IMR-90 (cell line): ENCODE results near the gene EED. TPM values are rescaled to one million over a fixed set of nuclear protein-coding genes. Genes with fewer than 3 reads are reported as not detected.

ENCODE experiments used
- ATAC-seq: fragments of 200-7000 bp; cut with Tn5 transposase; 2 replicates; pipeline ENCODE4 v1.9.1; 2020; ENCODE audit warnings: low read depth, mild to moderate bottlenecking, moderate library complexity
- BruUV-seq: library from RNA; stranded (reverse); fragments of 400-500 nt; replicated peaks from 2 replicates; lab custom pipeline; 2021; lab: Mats Ljungman, UMichigan
- CTCF ChIA-PET: fragments of 300-600 bp; formaldehyde crosslinking; extraction: SDS; loops from one replicate; lab custom pipeline; 2021; ENCODE audit warnings: antibody characterized with exemption; lab: Yijun Ruan, JAX
- POLR2A ChIA-PET: fragments of 300-600 bp; sonication (Branson Sonifier 250); formaldehyde crosslinking; loops from one replicate; lab custom pipeline; 2022; ENCODE audit warnings: antibody characterized with exemption; ENCODE audit not compliant: unreplicated experiment; lab: Charles Lee
- DNase-seq: peaks from one replicate; pipeline ENCODE4 v3.0.0; 2013
- H2AFZ ChIP-seq: replicated peaks from 2 replicates; pipeline ENCODE3; 2013; ENCODE audit warnings: low read length, mild to moderate bottlenecking; ENCODE audit not compliant: poor library complexity
- H2AK5ac ChIP-seq: 2 replicates; pipeline ENCODE4 v1.6.1; 2013; ENCODE audit warnings: low read depth, low read length, inconsistent platforms
- H2AK9ac ChIP-seq: replicated peaks from 2 replicates; pipeline ENCODE3; 2013; ENCODE audit warnings: mild to moderate bottlenecking, low read depth, low read length, moderate library complexity; ENCODE audit not compliant: poor library complexity
- H2BK120ac ChIP-seq: 2 replicates; pipeline ENCODE4 v1.6.1; 2013; ENCODE audit warnings: low read depth, low read length, inconsistent platforms
- H2BK15ac ChIP-seq: 3 replicates; pipeline ENCODE4 v1.6.1; 2013; ENCODE audit warnings: low read depth, low read length, inconsistent platforms
- H2BK20ac ChIP-seq: 2 replicates; pipeline ENCODE4 v1.6.1; 2013; ENCODE audit warnings: low read depth, mild to moderate bottlenecking, inconsistent platforms, low read length, moderate library complexity
- H2BK5ac ChIP-seq: 2 replicates; pipeline ENCODE4 v1.6.1; 2013; ENCODE audit warnings: mild to moderate bottlenecking, low read depth, low read length, inconsistent platforms; ENCODE audit not compliant: poor library complexity, severe bottlenecking
- H3K14ac ChIP-seq: replicated peaks from 2 replicates; pipeline ENCODE4 v1.6.1; 2013; ENCODE audit warnings: low read depth, low read length, inconsistent platforms
- H3K18ac ChIP-seq: 2 replicates; pipeline ENCODE4 v1.6.1; 2013; ENCODE audit warnings: low read depth, low read length, control low read depth
- H3K23ac ChIP-seq: 2 replicates; pipeline ENCODE4 v1.6.1; 2013; ENCODE audit warnings: low read depth, low read length, inconsistent platforms
- H3K27ac ChIP-seq: 2 replicates; pipeline ENCODE4 v1.5.1; 2013; ENCODE audit warnings: mild to moderate bottlenecking, control low read depth, low read length; ENCODE audit not compliant: insufficient read depth
- H3K27me3 ChIP-seq: 2 replicates; pipeline ENCODE4 v1.6.1; 2013; ENCODE audit warnings: low read length; ENCODE audit not compliant: control insufficient read depth, insufficient read depth
- H3K36me3 ChIP-seq: 2 replicates; pipeline ENCODE4 v1.6.1; 2013; ENCODE audit warnings: low read length, mixed read lengths; ENCODE audit not compliant: control insufficient read depth, insufficient read depth
- H3K4ac ChIP-seq: 2 replicates; pipeline ENCODE4 v1.6.1; 2013; ENCODE audit warnings: low read depth, low read length, inconsistent platforms
- H3K4me1 ChIP-seq: 2 replicates; pipeline ENCODE4 v1.6.1; 2013; ENCODE audit warnings: low read length, mixed read lengths; ENCODE audit not compliant: control insufficient read depth, insufficient read depth
- H3K4me2 ChIP-seq: 2 replicates; pipeline ENCODE4 v1.6.1; 2013; ENCODE audit warnings: low read depth, mild to moderate bottlenecking, control low read depth, low read length, moderate library complexity
- H3K4me3 ChIP-seq: 2 replicates; pipeline ENCODE4 v1.5.1; 2013; ENCODE audit warnings: low read depth, mild to moderate bottlenecking, control low read depth, low read length, moderate library complexity; ENCODE audit not compliant: insufficient read depth
- H3K56ac ChIP-seq: 2 replicates; pipeline ENCODE4 v1.6.1; 2013; ENCODE audit warnings: low read length, inconsistent platforms; ENCODE audit not compliant: insufficient read depth; ENCODE audit errors: extremely low read depth
- H3K79me1 ChIP-seq, 2 experiments: 2 replicates each; pipeline ENCODE4 v1.6.1; 2013; ENCODE audit warnings: low read length in 2 of 2, inconsistent platforms in 1 of 2, low read depth in 1 of 2
- H3K9ac ChIP-seq: 2 replicates; pipeline ENCODE4 v1.6.1; 2013; ENCODE audit warnings: low read depth, low read length, control low read depth
- H3K9me1 ChIP-seq: 2 replicates; pipeline ENCODE4 v1.6.1; 2013; ENCODE audit warnings: low read length, inconsistent platforms; ENCODE audit not compliant: insufficient read depth
- H3K9me3 ChIP-seq: 2 replicates; pipeline ENCODE4 v1.6.1; 2013; ENCODE audit warnings: low read length; ENCODE audit not compliant: control insufficient read depth, insufficient read depth
- H4K20me1 ChIP-seq: 2 replicates; pipeline ENCODE4 v1.6.1; 2013; ENCODE audit warnings: low read length, inconsistent platforms; ENCODE audit not compliant: insufficient read depth
- H4K5ac ChIP-seq: 2 replicates; pipeline ENCODE4 v1.6.1; 2013; ENCODE audit warnings: mild to moderate bottlenecking, low read depth, low read length, control low read depth
- H4K8ac ChIP-seq, 2 experiments: 2 replicates each; pipeline ENCODE4 v1.6.1; 2013; ENCODE audit warnings: low read depth in 2 of 2, low read length in 2 of 2, control low read depth in 1 of 2, inconsistent platforms in 1 of 2
- H4K91ac ChIP-seq: 2 replicates; pipeline ENCODE4 v1.6.1; 2013; ENCODE audit warnings: low read depth, low read length, inconsistent platforms; ENCODE audit not compliant: insufficient read depth
- CEBPB ChIP-seq: IDR thresholded peaks from 2 replicates; pipeline ENCODE4 v1.6.1; 2012; ENCODE audit warnings: low read depth, low read length, improper control_type of control experiment
- CHD1 ChIP-seq: IDR thresholded peaks from 2 replicates; pipeline ENCODE4 v1.6.1; 2012; ENCODE audit warnings: low read depth, low read length, improper control_type of control experiment
- MAFK ChIP-seq: IDR thresholded peaks from 2 replicates; pipeline ENCODE4 v1.6.1; 2012; ENCODE audit warnings: low read depth, low read length, improper control_type of control experiment
- MXI1 ChIP-seq: IDR thresholded peaks from 2 replicates; pipeline ENCODE4 v1.6.1; 2012; ENCODE audit warnings: low read depth, mild to moderate bottlenecking, low read length, moderate library complexity, borderline replicate concordance
- POLR2A ChIP-seq: IDR thresholded peaks from 2 replicates; pipeline ENCODE4 v1.6.1; 2012; ENCODE audit warnings: mild to moderate bottlenecking, low read depth, low read length
- RAD21 ChIP-seq: IDR thresholded peaks from 2 replicates; pipeline ENCODE4 v1.6.1; 2012; ENCODE audit warnings: low read length, improper control_type of control experiment
- RFX5 ChIP-seq: IDR thresholded peaks from 2 replicates; pipeline ENCODE4 v1.8.0; 2012; ENCODE audit warnings: low read depth, mild to moderate bottlenecking, low read length, moderate library complexity
- SMC3 ChIP-seq: fragments of 150-350 bp; IDR thresholded peaks from 2 replicates; pipeline ENCODE4 v1.6.1; 2016; ENCODE audit warnings: low read depth, mild to moderate bottlenecking, antibody characterized with exemption, low read length, moderate library complexity
- WGBS, 2 experiments: methylation state at CpG; one replicate each; pipeline versions ENCODE4 v1.1.5 to v1.1.7; 2013; ENCODE audit warnings: missing lambda C conversion rate in 2 of 2; ENCODE audit not compliant: insufficient read length in 1 of 2; ENCODE audit errors: extremely low coverage in 2 of 2; 5-methylcytosine and 5-hydroxymethylcytosine counted together
- dilution Hi-C: fragments of 300-500 bp; cut with HindIII; formaldehyde crosslinking; loops from one replicate; pipeline ENCODE4 v1.14.3; 2018; ENCODE audit warnings: low sequenced_read_pairs; ENCODE audit not compliant: unreplicated experiment
- in situ Hi-C: fragments of 300-500 bp; cut with MboI; formaldehyde crosslinking; loops from 3 replicates; pipeline ENCODE4 v1.14.3; 2019; ENCODE audit warnings: low sequenced_read_pairs, inconsistent platforms, mixed read lengths
- intact Hi-C: fragments of 100-400 bp; cut with micrococcal nuclease; formaldehyde crosslinking; loops from 2 replicates; pipeline ENCODE4 v1.10.0; 2022
- polyA plus RNA-seq, 3 experiments: library from polyadenylated mRNA; depleted of rRNA; stranded (reverse); fragments of >200 nt; gene quantifications; 2 replicates each; pipeline ENCODE4 v1.2.3, GENCODE V29; 2012; ENCODE audit warnings: low replicate concordance in 1 of 3
- total RNA-seq: library from RNA; depleted of rRNA; stranded (reverse); fragments of >200 nt; gene quantifications from 2 replicates; pipeline ENCODE4 v1.2.3, GENCODE V29; 2012
- TF ChIP-seq, protein P1 (sequence below): conservative IDR thresholded peaks from 2 replicates; pipeline ENCODE4 v1.5.1; 2012; ENCODE audit warnings: mild to moderate bottlenecking, low read depth, low read length, improper control_type of control experiment

The EED gene
- total and polyA plus RNA-seq, 2 of the 4 experiments (the other 2 are of a cell fraction) = 11.1 to 11.5 TPM

DNA sequence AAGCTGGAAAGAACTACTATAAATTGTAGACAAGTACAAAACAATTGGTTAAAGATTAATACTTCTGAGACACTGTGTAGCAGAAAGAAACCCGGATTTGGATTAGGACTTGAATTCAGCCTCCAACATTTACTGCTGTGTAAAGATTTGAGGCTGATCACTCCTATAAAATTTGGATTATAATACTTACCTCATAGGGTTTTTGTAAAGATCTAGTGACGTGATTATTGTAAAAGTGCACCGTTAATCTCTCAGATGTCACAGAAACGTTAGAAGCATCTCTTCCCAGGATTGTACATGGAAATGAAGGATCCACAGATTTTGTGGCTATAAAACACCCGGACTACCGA lies 57.2 kb downstream of the EED start:
- Histone ChIP-seq H2AK5ac (no peak overlapping the region), H3K9ac (no peak overlapping the region), H2AFZ (no peak overlapping the region), H4K5ac (no peak overlapping the region; the same call in 1 of the 2 replicates), H3K27ac (no peak overlapping the region), H3K4ac (no peak overlapping the region), H3K27me3 (no peaks in the 10 kb centered on the region), H2BK120ac (no peak overlapping the region), H3K9me1 (no peaks in the 10 kb centered on the region), H3K56ac (no peak overlapping the region), H2AK9ac (no peak overlapping the region), H2BK20ac (no peak overlapping the region), H3K9me3 (no peaks in the 10 kb centered on the region), H3K4me3 (peak overlapping the region; percentile 6; the same call in 1 of the 2 replicates), H2BK15ac (no peak overlapping the region), H3K18ac (no peak overlapping the region), H4K8ac (peak overlapping the region; percentile 84 to 89), H3K79me1 (peaks cover 9 to 32% of the 10 kb centered on the region in 2 experiments), H3K36me3 (no peaks in the 10 kb centered on the region), H4K91ac (no peak overlapping the region), H3K4me2 (peak overlapping the region; percentile 45; the same call in 1 of the 2 replicates), H4K20me1 (no peaks in the 10 kb centered on the region), H3K23ac (no peak overlapping the region), H3K14ac (no peak overlapping the region), H2BK5ac (no peak overlapping the region), H3K4me1 (no peaks in the 10 kb centered on the region)
- no peak for DNase-seq
- ATAC-seq = no peak
- no TSS peak for BruUV-seq
- POLR2A ChIA-PET = no interaction called here
- in situ Hi-C loops (no loop called here), intact Hi-C loops (no loop called here), dilution Hi-C loops (no loop called here)
- CTCF ChIA-PET = no interaction called here
- TF ChIP-seq RFX5 = no peak
- no peak for TF ChIP-seq CHD1
- TF ChIP-seq, protein P1, sequence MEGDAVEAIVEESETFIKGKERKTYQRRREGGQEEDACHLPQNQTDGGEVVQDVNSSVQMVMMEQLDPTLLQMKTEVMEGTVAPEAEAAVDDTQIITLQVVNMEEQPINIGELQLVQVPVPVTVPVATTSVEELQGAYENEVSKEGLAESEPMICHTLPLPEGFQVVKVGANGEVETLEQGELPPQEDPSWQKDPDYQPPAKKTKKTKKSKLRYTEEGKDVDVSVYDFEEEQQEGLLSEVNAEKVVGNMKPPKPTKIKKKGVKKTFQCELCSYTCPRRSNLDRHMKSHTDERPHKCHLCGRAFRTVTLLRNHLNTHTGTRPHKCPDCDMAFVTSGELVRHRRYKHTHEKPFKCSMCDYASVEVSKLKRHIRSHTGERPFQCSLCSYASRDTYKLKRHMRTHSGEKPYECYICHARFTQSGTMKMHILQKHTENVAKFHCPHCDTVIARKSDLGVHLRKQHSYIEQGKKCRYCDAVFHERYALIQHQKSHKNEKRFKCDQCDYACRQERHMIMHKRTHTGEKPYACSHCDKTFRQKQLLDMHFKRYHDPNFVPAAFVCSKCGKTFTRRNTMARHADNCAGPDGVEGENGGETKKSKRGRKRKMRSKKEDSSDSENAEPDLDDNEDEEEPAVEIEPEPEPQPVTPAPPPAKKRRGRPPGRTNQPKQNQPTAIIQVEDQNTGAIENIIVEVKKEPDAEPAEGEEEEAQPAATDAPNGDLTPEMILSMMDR = no peak
- TF ChIP-seq MAFK = no peak
- no peak for TF ChIP-seq SMC3
- TF ChIP-seq MXI1 = no peak
- TF ChIP-seq POLR2A = no peak
- TF ChIP-seq RAD21 = no peak
- no peak for TF ChIP-seq CEBPB
- WGBS, 2 experiments = 0% methylated on average over 2 of the region's 6 CpGs; no CpG with 5 or more reads in 1 of the 2 experiments
